ENCODE results near the gene ELAVL1. TPM values are rescaled to one million over a fixed set of nuclear protein-coding genes. Genes with fewer than 3 reads are reported as not detected.
A peak's percentile ranks its signal among the peaks of the same experiment; 100 is the strongest.
"Not testable (repeated sequence)": the region's sequence is repeated elsewhere in the genome, so short reads cannot be mapped to it uniquely, and the experiment has no call there.

The ELAVL1 gene
- total RNA-seq, 1 donor from 2014 or later: 43.7 TPM

DNA sequence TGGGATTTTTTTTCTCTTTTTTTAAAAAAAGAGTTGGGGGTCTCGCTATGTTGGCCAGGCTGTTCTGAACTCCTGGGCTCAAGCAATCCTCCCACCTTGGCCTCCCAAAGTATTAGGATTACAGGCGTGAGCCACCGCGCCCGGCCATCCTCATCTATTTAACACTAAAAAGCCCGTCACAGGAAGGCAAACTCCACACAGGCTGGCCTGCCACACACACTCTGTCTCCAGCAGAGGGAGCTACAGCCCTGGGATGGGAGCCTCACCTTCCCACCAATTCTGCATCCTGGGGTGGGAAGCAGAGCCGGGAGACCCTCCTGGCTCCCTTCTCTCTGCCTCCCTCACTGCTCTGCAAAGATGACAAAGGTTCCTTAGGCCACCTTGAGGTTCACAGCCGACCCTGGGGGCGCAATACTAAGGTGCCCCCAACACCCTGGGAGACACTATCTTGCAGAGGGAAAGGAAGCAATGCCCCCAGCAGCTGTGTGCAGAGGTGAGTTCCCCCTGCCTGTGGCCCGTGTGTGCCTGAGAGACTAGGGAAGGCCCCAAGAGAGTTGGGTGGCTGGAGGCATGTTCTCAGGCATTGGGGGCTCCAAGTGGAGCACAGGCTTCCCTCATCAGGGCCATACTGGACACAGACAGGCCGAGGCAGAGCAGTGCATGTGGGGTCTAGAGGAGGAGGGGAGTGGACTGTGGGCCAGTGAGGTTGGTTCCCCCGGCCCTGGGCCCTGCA lies 34.6 kb downstream of the ELAVL1 start:
- DNase-seq (ENCODE audit: low read depth): peak; percentile 50

- DNase-seq (ENCODE audit: low read depth): no peak
Observed at GRCh38 chr19:7969555-7969939, 35.9 kb downstream of the ELAVL1 start.

DNA sequence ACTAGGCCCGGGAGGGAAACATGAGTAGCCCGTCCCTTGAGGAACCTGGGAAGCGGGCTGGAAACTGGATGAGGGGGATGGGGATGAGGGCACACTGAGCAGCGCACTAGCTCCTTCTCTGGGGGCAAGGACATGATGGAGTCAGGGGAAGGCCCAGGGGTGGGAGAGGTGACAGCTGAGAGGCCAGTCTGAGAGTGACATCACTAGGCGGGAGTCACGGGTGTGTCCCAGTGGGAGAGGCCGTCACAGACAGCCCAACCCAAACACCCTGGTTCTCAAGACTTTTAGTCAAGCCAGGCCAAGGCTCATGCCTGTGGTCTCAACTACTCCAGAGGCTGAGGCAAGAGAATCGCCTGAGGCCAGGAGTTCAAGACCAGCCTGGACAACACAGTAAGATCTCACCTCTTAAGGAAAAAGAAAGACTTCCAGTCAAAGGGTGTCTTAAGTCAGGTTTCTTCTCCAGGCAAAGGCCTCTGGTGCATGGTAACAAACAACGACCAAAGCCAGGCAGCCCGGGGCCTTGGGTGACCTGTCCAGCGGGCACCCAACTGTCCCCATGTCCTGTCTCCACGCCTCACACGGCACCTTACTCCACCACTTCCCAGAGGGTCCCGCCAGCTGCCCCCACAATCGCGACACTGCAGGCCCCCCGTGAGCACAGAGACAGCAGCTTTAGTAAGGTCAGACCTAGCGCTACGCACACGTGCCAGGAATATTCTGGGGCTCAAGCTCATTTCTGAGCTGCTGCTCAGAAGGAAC lies 36.5 kb downstream of the ELAVL1 start:
- DNase-seq (ENCODE audit: low read depth): peak; percentile 19

DNA sequence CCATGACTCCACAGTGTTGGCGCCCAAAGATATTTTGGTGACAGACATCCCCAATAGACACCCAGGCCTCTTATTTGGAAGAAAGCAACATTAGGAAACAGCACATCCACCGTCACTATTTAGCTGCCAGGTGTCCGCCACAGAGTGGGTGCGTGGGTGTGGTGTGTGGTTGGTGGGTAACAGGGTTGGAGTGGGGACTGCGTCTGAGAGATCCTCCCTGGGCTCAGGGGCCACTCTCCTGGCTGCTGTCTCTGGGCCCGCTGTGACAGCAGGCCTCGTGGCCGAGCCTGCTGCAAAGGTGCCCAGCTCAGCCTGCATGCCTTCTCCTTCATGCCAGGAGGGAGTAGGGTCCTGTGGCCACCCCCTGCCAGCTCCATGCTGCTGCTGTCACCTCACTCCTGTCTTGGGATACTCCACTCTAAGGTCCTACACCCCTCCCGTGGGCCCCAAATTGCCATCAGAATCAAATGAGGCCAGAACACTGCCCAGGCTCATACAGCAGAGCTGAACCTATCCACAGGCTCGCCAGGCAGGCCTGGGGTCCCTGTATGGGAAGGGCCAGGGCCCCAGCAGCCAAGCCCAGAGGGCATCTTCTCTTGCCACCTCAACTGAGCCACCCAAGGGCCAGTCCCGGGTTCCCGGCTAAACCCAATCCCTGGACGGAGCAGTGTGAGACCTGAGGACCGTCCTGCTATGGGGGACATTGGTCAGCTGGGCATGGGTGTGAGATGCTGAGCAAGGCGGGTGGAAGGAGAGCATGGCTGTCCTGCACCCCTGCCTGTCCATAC lies 37.2 kb downstream of the ELAVL1 start:
- DNase-seq (ENCODE audit: low read depth): no peak

- DNase-seq (ENCODE audit: low read depth): no peak
Observed at GRCh38 chr19:7965921-7966665, 39.3 kb downstream of the ELAVL1 start.

DNA sequence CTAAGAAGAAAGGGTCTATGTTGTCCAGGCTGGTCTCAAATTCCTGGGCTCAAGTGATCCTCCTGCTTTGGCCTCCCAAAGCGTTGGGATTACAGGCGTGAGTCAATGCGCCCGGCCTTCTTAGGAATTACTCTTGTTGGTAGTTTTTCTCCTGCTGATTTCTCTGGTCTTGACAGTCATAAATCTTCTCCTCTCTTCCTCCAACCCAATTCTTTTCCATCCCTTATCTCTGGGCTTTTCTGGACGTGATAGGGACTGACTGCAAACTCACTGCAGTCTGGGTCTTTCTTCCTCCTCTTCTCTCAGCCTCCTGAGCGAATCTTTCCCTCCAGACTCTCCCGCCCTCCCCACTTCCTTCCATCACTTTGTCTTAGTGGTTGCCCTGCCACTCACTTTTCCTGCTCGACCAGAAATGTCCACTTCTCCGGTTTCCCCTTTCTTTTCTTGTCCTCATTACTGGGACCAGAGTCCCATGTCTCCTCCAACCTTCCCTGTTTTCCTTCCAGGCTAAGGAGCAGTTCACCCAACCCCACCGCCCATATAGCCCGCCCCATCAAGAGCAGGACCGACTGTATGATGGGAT lies 40.1 kb downstream of the ELAVL1 start:
- no peak for DNase-seq (ENCODE audit: low read depth)

DNA sequence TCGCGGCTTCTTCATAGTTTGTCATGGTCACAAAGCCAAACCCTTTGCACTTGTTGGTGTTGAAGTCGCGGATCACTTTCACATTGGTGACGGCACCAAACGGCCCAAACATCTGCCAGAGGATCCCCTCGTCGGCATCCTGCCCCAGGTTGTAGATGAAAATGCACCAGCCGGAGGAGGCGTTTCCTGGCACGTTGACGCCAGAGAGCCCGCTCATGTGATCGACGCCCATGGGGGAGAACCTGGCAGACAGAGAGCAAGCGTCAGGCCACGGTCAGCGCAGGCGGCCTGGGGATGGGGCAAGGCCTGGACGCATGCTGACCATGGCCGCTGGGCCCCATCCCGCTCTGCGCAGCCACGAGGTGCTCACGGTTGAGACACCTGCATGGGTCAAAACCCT lies 41.9 kb downstream of the ELAVL1 start:
- DNase-seq (ENCODE audit: low read depth): no peak

- DNase-seq (ENCODE audit: low read depth): no peak
Observed at GRCh38 chr19:7962644-7963268, 42.7 kb downstream of the ELAVL1 start.

- DNase-seq (ENCODE audit: low read depth): no peak
Observed at GRCh38 chr19:7961920-7962626, 43.4 kb downstream of the ELAVL1 start.

- not testable (repeated sequence) for DNase-seq (ENCODE audit: low read depth)
Observed at GRCh38 chr19:7961082-7961481, 44.4 kb downstream of the ELAVL1 start.

DNA sequence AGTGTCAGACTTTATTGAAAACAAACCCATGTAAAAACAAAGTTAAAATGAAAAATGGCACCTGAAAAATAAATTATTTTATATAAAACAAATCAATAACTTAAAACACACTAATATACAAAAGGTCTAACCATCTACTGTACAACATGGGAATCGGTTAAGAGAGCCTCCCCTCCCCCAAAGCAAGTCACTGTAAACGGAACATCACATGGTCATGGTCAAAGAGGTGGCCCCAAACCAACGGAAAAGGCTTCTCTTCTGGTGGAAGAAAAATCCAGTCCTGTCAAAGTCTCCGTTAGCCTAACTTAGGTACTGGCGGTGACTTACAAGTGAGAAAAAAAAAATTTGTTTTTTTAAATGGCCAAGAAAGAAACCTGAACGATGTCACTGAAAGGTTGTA lies 46.2 kb downstream of the ELAVL1 start:
- no peak for DNase-seq (ENCODE audit: low read depth)

GRCh38 chr19:7955696-7956095 lies 49.7 kb downstream of the ELAVL1 start:
- DNase-seq (ENCODE audit: low read depth): no peak

DNA sequence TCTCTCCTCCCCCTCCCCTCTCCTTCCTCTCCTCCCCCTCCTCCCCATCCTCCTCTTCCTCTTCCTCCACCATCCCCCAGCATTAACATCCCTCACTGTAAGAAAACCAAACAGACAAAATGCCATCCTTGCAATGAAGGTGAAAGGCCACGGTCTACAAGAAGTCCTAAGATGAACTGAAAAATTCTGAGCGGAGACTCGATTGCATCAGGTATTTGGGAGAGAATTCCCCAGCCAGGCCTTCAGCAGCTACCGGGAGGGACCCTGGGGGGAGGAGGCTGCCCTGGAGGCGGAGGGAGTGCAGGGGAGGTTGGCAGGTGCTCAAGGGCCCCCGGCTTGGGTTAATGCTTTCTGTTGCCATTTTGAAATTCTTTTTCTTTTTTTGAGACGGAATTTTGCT lies 51.9 kb downstream of the ELAVL1 start:
- no peak for DNase-seq (ENCODE audit: low read depth)

- no peak for DNase-seq (ENCODE audit: low read depth)
Observed at GRCh38 chr19:7953060-7953459, 52.4 kb downstream of the ELAVL1 start.

- DNase-seq (ENCODE audit: low read depth): peak; percentile 8
Observed at GRCh38 chr19:7947939-7948338, 57.5 kb downstream of the ELAVL1 start.

DNA sequence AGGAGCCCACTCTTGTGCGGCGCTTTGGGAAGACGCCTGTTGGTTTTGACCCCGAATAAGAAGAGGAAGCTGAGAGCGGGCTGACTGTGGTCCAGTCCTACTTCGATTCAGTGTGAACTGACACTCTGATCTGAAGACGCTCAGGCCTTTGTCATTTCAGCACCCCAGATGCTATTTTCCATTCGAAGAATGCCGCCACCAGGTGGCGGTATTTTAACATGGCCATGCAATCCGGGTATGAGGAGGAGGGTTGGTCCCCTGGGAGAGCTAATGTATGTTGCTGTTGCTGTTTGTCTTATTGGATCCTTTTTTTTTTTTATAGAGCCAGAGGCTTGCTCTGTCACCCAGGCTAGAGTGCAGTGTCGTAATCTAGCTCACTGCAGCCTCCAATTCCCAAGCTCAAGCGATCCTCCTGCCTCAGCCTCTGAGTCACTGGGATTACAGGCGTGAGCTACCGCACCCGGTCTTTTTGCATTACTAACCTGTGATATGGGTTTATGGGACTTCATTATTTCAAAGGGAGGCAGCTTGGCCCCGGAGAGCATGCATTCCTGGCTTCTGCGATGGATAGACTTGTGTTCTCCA lies 61.2 kb downstream of the ELAVL1 start:
- peak; percentile 94 for DNase-seq (ENCODE audit: low read depth)

- peak; percentile 100 for DNase-seq (ENCODE audit: low read depth)
Observed at GRCh38 chr19:7943444-7944176, 61.8 kb downstream of the ELAVL1 start, which contains the start of gene TIMM44. TIMM44 (minus strand) TSS chr19:7943666; CDS start chr19:7943651, 15 bp downstream.

DNA sequence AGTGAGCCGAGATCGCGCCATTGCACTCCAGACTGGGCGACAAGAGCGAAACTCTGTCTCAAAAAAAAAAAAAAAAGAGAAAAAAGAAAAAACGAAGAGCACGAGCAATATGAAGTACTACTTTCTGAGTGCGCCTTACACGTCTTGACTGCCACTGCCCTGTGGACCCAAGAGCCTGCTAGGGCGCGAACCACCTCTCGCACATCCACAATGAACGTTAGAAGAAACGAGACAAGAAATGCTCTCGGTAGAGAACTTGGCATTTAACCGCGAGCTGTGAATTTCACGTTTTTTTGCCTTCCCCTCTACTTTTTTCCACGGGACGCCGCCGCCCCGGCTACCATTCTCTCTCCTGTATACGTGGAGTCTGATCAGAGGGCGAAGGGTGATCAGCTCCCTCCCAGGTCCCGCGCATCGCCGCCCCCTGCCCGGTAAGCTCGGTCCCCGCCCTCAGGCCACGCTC lies 62.4 kb downstream of the ELAVL1 start:
- DNase-seq (ENCODE audit: low read depth): peak; percentile 7
